Measurements from ENCODE around the gene KLHDC7A.
"Not testable (repeated sequence)": the region's sequence is repeated elsewhere in the genome, so short reads cannot be mapped to it uniquely, and the experiment has no call there.

Gene KLHDC7A

GRCh38 chr1:18447509-18448220, 33.1 kb upstream of the KLHDC7A start:
- H3K27ac ChIP-seq = no peak overlapping the region

GRCh38 chr1:18448889-18449288, 31.8 kb upstream of the KLHDC7A start:
- TF ChIP-seq ZFX (IDR thresholded peaks at IDR 0.05; ENCODE audit: borderline replicate concordance) (no peak), CTCF (IDR thresholded peaks at IDR 0.05) (no peak)
- H3K27ac ChIP-seq = no peak overlapping the region

More at GRCh38 chr1:18447509-18448220, 33.1 kb upstream of the KLHDC7A start:
- no peak for TF ChIP-seq CTCF (IDR thresholded peaks at IDR 0.05)
- no peak for TF ChIP-seq ZFX (IDR thresholded peaks at IDR 0.05; ENCODE audit: borderline replicate concordance)

GRCh38 chr1:18452550-18452949, 28.2 kb upstream of the KLHDC7A start:
- no peak for TF ChIP-seq CTCF (IDR thresholded peaks at IDR 0.05)
- TF ChIP-seq ZFX (IDR thresholded peaks at IDR 0.05; ENCODE audit: borderline replicate concordance) = no peak
- H3K27ac ChIP-seq = no peak overlapping the region

GRCh38 chr1:18458133-18459092, 22.3 kb upstream of the KLHDC7A start:
- H3K27ac ChIP-seq = no peak overlapping the region
- TF ChIP-seq ZFX (IDR thresholded peaks at IDR 0.05; ENCODE audit: borderline replicate concordance) = no peak
- no peak for TF ChIP-seq CTCF (IDR thresholded peaks at IDR 0.05)

GRCh38 chr1:18461656-18462055, 19.1 kb upstream of the KLHDC7A start:
- TF ChIP-seq ZFX (IDR thresholded peaks at IDR 0.05; ENCODE audit: borderline replicate concordance) (no peak), CTCF (IDR thresholded peaks at IDR 0.05) (no peak)
- H3K27ac ChIP-seq = no peak overlapping the region

- not testable (repeated sequence) for H3K27ac ChIP-seq
Observed at GRCh38 chr1:18462517-18462916, 18.2 kb upstream of the KLHDC7A start.

- no peak for TF ChIP-seq CTCF (IDR thresholded peaks at IDR 0.05)
- TF ChIP-seq ZFX (IDR thresholded peaks at IDR 0.05; ENCODE audit: borderline replicate concordance) = no peak
- H3K27ac ChIP-seq = no peak overlapping the region
Observed at GRCh38 chr1:18463063-18463462, 17.7 kb upstream of the KLHDC7A start.

Data from 22Rv1 (cell line).